ENCODE measurements around the gene TENT4B.

TENT4B gene

DNA sequence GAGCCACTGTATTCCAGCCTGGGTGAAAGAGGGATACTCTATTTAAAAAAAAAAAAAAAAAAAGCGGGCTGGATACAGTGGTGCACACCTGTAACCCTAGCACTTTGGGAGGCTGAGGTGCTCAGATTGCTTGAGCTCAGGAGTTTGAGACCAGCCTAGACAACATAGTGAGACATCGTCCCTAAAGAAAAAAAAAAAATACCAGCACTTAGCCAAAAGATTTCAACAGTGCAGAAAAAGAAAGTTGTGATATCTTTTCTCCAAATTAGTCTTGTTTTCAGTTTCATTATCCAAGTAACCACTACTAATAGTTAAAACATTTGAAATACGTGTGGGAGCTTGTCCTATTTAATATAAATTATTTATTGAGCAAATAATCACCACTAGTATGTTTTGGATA lies 48.7 kb downstream of the TENT4B start:
- TF ChIP-seq, protein P1, sequence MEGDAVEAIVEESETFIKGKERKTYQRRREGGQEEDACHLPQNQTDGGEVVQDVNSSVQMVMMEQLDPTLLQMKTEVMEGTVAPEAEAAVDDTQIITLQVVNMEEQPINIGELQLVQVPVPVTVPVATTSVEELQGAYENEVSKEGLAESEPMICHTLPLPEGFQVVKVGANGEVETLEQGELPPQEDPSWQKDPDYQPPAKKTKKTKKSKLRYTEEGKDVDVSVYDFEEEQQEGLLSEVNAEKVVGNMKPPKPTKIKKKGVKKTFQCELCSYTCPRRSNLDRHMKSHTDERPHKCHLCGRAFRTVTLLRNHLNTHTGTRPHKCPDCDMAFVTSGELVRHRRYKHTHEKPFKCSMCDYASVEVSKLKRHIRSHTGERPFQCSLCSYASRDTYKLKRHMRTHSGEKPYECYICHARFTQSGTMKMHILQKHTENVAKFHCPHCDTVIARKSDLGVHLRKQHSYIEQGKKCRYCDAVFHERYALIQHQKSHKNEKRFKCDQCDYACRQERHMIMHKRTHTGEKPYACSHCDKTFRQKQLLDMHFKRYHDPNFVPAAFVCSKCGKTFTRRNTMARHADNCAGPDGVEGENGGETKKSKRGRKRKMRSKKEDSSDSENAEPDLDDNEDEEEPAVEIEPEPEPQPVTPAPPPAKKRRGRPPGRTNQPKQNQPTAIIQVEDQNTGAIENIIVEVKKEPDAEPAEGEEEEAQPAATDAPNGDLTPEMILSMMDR (conservative IDR thresholded peaks at IDR 0.05; ENCODE audit: control insufficient read depth, insufficient read depth, low read depth, low read length): no peak

DNA sequence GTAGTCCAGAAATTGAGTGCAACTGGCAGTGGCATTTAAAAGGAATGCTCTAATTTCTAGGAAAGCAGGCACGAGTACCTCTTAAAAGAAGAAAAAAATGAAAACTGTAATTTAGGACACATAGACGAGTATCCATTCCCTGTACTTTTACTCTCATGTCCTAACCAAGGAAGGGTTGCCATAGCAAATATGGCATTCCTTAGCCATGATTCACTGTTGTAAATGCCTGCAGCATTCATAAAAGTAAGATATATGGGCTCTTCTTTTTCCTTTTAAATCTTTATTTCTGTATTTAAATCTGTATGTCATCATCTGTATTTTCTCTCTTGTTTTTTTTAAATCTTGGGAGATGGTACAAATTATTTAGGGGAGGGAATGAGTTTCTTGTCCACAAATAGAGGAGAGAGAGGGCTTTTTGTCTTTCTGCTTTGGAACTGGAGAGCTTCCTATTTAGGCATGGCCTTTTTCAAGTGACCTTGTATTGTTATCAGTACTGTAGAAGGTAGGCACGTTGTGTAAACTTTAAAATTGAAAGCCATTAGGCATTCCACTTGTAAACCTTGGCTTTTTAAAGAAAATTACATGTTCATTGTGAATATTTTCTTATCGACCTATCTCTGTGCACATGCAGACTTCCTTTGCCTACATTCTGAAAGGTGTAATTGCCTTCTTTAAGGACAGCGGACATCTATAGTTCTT lies 50.0 kb downstream of the TENT4B start:
- no peak overlapping the region for H3K4me3 ChIP-seq (ENCODE audit: control insufficient read depth, low read depth, low read length)
- TF ChIP-seq, protein P1 (conservative IDR thresholded peaks at IDR 0.05; ENCODE audit: control insufficient read depth, insufficient read depth, low read depth, low read length): no peak
- DNase-seq (ENCODE audit: low read depth): peak; percentile 92

More for the DNA sequence above, 48.7 kb downstream of the TENT4B start:
- DNase-seq (ENCODE audit: low read depth): peak; percentile 24
- H3K4me3 ChIP-seq (ENCODE audit: control insufficient read depth, low read depth, low read length): no peak overlapping the region

DNA sequence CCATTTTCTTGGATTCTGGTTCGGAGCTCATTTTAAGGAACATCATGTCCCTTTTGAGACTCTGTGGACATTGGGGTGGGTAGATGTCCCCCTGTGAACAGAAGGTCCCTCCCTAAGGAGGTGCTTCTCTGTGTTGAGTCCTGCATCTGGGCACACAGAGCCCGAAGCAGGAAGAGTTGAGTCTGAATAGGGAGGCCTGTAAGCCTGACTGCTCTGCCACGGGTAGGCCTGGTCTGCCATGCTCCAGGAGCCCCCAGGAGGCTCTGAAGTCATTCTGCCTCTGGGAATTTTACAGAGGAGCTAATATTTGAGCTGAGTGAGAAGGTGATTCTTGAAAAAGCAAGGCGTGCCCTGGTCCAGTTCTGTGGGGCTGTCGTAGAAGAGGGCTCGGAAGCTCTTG lies 50.6 kb downstream of the TENT4B start:
- no peak for DNase-seq (ENCODE audit: low read depth)
- TF ChIP-seq, protein P1 (conservative IDR thresholded peaks at IDR 0.05; ENCODE audit: control insufficient read depth, insufficient read depth, low read depth, low read length): no peak
- no peak overlapping the region for H3K4me3 ChIP-seq (ENCODE audit: control insufficient read depth, low read depth, low read length)

DNA sequence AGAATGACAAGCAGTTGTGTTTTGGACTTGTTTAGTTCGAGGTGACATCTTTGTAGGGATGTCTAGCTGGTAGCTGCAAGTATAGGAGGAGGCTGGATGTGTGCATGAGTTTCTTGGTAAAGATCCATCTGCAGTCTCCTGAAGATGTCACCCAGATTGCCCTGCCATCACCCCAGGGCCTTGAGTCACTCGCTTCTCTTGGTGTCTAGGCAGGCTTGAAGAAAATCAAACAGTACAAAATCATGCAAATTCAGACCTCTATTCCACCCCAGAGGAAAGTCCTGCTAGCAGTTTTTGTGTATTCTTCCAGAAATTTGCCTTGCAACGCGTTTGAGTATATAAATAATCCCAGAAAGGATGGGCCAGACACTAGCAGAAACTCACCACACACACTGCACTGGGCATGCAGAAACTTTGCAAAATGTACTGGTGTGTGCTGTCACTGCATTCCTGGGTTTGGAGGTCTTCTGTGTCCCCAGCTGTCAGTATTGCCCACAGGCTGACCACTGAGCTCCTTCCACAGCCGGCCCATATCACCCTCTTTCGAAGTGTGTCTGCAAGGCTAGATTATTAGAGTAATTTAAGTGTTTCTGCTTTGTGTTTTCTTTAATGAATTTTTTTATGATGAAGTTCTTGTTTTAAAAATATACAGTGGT lies 51.5 kb downstream of the TENT4B start:
- DNase-seq (ENCODE audit: low read depth): peak; percentile 26
- TF ChIP-seq, protein P1 (conservative IDR thresholded peaks at IDR 0.05; ENCODE audit: control insufficient read depth, insufficient read depth, low read depth, low read length): no peak
- H3K4me3 ChIP-seq (ENCODE audit: control insufficient read depth, low read depth, low read length): no peak overlapping the region

DNA sequence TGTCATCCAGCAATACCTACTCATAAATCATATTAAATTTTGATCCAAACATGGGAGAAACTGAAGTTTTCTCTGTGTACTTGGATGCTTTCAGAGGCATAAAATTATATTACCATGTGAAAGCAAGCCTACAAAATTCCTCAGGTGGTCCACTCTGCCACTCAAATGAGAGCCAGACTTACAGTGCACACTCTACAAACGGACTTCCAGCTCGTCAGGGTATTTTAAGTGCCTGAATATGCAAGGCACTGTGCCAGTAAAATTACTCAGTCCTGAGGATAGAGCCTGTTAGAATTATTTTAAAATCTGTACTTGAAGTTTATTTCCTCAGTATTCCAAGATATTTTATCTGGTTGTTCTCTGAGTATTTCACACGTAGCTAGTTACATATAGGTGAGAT lies 54.5 kb downstream of the TENT4B start:
- peak; percentile 75 for DNase-seq (ENCODE audit: low read depth)
- no peak overlapping the region for H3K4me3 ChIP-seq (ENCODE audit: control insufficient read depth, low read depth, low read length)
- TF ChIP-seq, protein P1 (conservative IDR thresholded peaks at IDR 0.05; ENCODE audit: control insufficient read depth, insufficient read depth, low read depth, low read length): no peak

DNA sequence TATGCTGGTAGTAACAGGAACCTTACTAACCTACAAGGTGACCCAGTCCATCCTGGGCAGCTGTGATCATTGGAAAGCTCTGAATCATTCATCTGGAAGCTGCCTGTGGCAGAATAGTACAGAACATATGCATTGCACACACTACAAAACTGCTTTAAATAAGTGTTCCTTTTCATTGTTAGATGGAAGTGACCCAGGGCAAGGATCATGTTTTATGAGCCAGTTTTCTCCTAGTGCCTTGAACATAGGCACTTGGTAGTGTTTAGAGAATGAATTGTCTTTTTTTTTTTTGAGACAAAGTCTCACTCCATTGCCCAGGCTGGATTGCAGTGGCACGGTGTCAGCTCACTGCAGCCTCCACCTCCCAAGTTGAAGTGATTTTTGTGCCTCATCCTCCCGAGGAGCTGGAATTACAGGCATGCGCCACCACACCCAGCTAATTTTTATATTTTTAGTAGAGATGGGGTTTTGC lies 55.4 kb downstream of the TENT4B start:
- TF ChIP-seq, protein P1 (conservative IDR thresholded peaks at IDR 0.05; ENCODE audit: control insufficient read depth, insufficient read depth, low read depth, low read length): no peak
- peak; percentile 73 for DNase-seq (ENCODE audit: low read depth)

More for the DNA sequence above, 55.4 kb downstream of the TENT4B start:
- no peak overlapping the region for H3K4me3 ChIP-seq (ENCODE audit: control insufficient read depth, low read depth, low read length)
